Naive thymus-derived CD8-positive, alpha-beta T cell (primary cell): ENCODE results near the gene RALGAPA2. TPM values are rescaled to one million over a fixed set of nuclear protein-coding genes. Genes with fewer than 3 reads are reported as not detected.

Source experiments
- ATAC-seq, 2 donors: fragments of 150-1000 bp; cut with Tn5 transposase in 1 of 2; sonication (Bioruptor Pico), chemical (Tn5 transposase) in 1 of 2; 1 replicate in 1 of 2; 2 replicates in 1 of 2; pipeline ENCODE4 v1.10.0; 2021; ENCODE audit warnings: mild to moderate bottlenecking in 2 of 2, moderate library complexity in 2 of 2
- POLR2A ChIA-PET: fragments of 350-600 bp; sonication (Branson Sonifier 250); formaldehyde crosslinking; loops from one replicate; lab custom pipeline; 2021; ENCODE audit warnings: antibody characterized with exemption; lab: Charles Lee
- DNase-seq, 10 donors: peaks; one replicate each; pipeline versions ENCODE4 v3.0.0 to v3.0.0-alpha.2; 2020 to 2022
- H3K27ac Mint-ChIP-seq, 10 donors: one replicate each; pipeline ENCODE4 v1.8.0; 2020 to 2022; ENCODE audit warnings: mild to moderate bottlenecking in 10 of 10, mixed read lengths in 10 of 10, moderate library complexity in 4 of 10, inconsistent platforms in 1 of 10
- H3K27me3 Mint-ChIP-seq, 5 donors: one replicate each; pipeline ENCODE4 v1.8.0; 2021 to 2022; ENCODE audit warnings: mixed read lengths in 5 of 5
- H3K36me3 Mint-ChIP-seq, 3 donors: one replicate each; pipeline ENCODE4 v1.8.0; 2020 to 2022; ENCODE audit warnings: mixed read lengths in 3 of 3, mild to moderate bottlenecking in 2 of 3, inconsistent platforms in 1 of 3
- H3K4me1 Mint-ChIP-seq, 4 donors: one replicate each; pipeline ENCODE4 v1.8.0; 2021 to 2022; ENCODE audit warnings: mixed read lengths in 4 of 4
- H3K4me3 Mint-ChIP-seq, 10 donors: one replicate each; pipeline ENCODE4 v1.8.0; 2020 to 2022; ENCODE audit warnings: mild to moderate bottlenecking in 10 of 10, mixed read lengths in 10 of 10, moderate library complexity in 6 of 10, inconsistent platforms in 1 of 10
- H3K9me3 Mint-ChIP-seq, 9 donors: one replicate each; pipeline ENCODE4 v1.8.0; 2020 to 2022; ENCODE audit warnings: mixed read lengths in 9 of 9, mild to moderate bottlenecking in 3 of 9, inconsistent platforms in 1 of 9, moderate library complexity in 1 of 9
- polyA plus RNA-seq, 3 donors: library from polyadenylated mRNA; unstranded; fragments of 300-500 nt; fragmentation: Illumina TruSeq; gene quantifications; one replicate each; pipeline ENCODE4 v1.2.3, GENCODE V29; 2021
- total RNA-seq, 8 experiments: library from RNA in 2 of 8; stranded (reverse) in 2 of 8; gene quantifications; one replicate each; pipeline ENCODE4 v1.2.3 and lab custom pipeline; 2021 to 2026

The RALGAPA2 gene
- total and polyA plus RNA-seq, 5 experiments from 2014 or later: 4.5 to 32.0 (median 6.8) TPM

DNA sequence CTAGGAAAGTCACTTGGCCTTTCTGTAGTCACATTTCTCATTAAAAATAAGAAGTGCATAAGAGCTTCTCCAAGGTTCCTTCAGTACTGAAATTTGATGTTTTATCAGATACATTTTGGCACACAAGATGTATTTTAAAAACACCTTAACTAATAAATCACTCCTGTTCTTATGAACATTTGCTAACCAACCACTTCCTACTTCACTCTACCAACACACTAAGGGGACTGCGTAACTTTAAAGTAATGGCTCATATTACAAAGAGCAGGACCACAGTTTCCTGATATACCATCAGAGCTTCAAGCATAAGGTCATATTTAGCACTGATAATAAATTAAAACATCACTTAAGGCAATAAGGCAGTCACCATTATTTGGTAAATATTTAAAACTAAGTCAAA is 104.4 kb downstream of the RALGAPA2 start:
- ATAC-seq: no peak
- H3K4me1 Mint-ChIP-seq: peaks cover 2 to 13% (median 6%) of the 10 kb centered on the region in 4 donors
- H3K4me3 Mint-ChIP-seq: no peak overlapping the region
- no peaks in the 10 kb centered on the region for H3K27me3 Mint-ChIP-seq
- H3K9me3 Mint-ChIP-seq: no peaks in the 10 kb centered on the region
- H3K27ac Mint-ChIP-seq: no peak overlapping the region
- peaks cover 0 to 82% (median 17%) of the 10 kb centered on the region in 3 donors for H3K36me3 Mint-ChIP-seq
- no peak for DNase-seq
- POLR2A ChIA-PET: no interaction called here

DNA sequence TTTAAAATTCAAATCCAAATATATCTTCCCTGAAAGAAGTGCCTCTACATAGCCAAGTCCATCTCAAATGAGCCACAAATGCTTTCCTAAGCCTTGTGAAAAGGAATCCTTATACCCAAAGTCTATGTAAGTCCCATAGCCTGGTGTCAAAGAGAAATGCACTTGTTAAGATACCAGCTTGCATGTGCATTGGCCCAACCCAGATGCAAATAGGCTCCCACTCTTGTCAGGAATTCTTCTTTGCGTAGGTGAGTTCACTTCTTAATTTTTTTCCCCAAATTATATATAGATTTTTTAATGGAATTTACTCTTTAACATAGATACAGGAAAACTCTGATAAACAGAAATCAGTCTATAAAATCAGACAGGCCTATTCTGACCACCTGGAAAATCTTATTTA is 105.6 kb downstream of the RALGAPA2 start:
- ATAC-seq (no peak), DNase-seq (no peak)
- Mint-ChIP-seq H3K27me3 (no peaks in the 10 kb centered on the region), H3K4me3 (no peak overlapping the region), H3K36me3 (peaks cover 0 to 81% (median 19%) of the 10 kb centered on the region in 3 donors), H3K27ac (no peak overlapping the region), H3K9me3 (no peaks in the 10 kb centered on the region), H3K4me1 (peaks cover 4 to 15% (median 6%) of the 10 kb centered on the region in 4 donors)
- POLR2A ChIA-PET: no interaction called here

DNA sequence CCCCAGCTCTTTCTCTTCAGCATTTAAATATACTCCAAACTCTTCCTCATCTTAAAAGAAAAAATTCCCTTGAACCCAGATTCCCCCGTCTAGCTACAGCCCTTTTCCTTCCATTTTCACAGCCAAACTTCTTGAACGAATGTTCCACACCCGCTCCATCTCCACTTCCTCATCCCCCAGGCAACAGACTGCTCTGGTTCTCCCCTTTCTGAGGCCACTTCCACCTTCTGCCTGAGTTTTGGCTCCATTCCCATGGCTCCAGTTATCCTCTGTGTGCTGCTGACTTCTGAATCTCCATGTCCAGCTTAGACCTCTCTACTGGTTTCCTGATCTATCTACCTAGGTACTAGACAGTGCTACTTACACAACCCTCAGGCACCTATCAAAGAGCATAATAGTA is 106.4 kb downstream of the RALGAPA2 start:
- no peaks in the 10 kb centered on the region for H3K9me3 Mint-ChIP-seq
- POLR2A ChIA-PET: no interaction called here
- DNase-seq: no peak
- H3K4me3 Mint-ChIP-seq: no peak overlapping the region
- H3K36me3 Mint-ChIP-seq: peaks cover 0 to 82% (median 23%) of the 10 kb centered on the region in 3 donors
- peaks cover 0 to 15% (median 6%) of the 10 kb centered on the region in 4 donors for H3K4me1 Mint-ChIP-seq
- H3K27me3 Mint-ChIP-seq: no peaks in the 10 kb centered on the region
- ATAC-seq: no peak
- peak overlapping the region in 4 of 10 donors; percentile 4 to 32 (median 8) for H3K27ac Mint-ChIP-seq

DNA sequence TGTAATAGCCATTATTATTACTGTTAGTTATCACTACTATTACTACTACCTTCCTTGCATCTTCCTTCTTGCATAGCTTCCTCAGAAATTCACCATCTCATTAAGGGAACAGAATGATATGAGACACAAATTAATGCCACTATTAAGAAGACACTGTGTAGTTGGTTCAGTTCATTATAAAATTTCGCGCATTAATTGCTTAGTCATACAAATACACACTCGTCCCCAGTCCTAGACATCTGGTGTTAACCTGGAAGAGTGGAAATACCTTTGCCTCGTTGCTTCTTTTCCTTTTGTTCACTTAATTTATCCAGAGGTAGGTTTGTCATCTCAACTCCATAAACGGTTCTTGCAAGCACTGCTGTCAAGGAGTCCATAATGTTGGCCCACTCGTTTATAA is 107.5 kb downstream of the RALGAPA2 start:
- no peak for ATAC-seq
- H3K9me3 Mint-ChIP-seq: no peaks in the 10 kb centered on the region
- H3K27me3 Mint-ChIP-seq: no peaks in the 10 kb centered on the region
- no peak overlapping the region for H3K27ac Mint-ChIP-seq
- H3K4me3 Mint-ChIP-seq: no peak overlapping the region
- no peak for DNase-seq
- POLR2A ChIA-PET: no interaction called here
- H3K4me1 Mint-ChIP-seq: peaks cover 0 to 15% (median 3%) of the 10 kb centered on the region in 4 donors
- H3K36me3 Mint-ChIP-seq: peaks cover 0 to 83% (median 23%) of the 10 kb centered on the region in 3 donors

DNA sequence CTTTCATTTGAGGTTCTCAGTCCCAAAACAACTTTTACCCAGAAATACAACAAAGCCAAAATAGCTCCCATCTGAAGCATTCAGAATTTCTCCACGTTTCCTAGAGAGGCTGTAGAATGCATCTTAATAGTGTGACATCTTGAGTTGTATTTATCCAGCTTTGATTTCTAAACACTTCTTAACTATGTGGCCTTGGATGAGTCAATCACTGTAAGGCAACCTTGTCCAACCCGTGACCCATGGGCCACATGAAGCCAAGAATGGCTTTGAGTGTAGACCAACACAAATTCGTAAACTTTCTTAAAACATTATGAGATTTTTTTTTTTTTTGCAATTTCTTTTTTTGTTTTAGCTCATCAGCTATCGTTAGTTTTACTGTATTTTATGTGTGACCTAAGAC is 108.1 kb downstream of the RALGAPA2 start:
- DNase-seq (no peak), ATAC-seq (no peak)
- Mint-ChIP-seq H3K27me3 (no peaks in the 10 kb centered on the region), H3K36me3 (peaks cover 0 to 84% (median 20%) of the 10 kb centered on the region in 3 donors), H3K27ac (peak overlapping the region in 2 of 10 donors; percentile 1 to 15), H3K9me3 (no peaks in the 10 kb centered on the region), H3K4me3 (no peak overlapping the region), H3K4me1 (peaks cover 0 to 15% (median 3%) of the 10 kb centered on the region in 4 donors)
- POLR2A ChIA-PET: no interaction called here

DNA sequence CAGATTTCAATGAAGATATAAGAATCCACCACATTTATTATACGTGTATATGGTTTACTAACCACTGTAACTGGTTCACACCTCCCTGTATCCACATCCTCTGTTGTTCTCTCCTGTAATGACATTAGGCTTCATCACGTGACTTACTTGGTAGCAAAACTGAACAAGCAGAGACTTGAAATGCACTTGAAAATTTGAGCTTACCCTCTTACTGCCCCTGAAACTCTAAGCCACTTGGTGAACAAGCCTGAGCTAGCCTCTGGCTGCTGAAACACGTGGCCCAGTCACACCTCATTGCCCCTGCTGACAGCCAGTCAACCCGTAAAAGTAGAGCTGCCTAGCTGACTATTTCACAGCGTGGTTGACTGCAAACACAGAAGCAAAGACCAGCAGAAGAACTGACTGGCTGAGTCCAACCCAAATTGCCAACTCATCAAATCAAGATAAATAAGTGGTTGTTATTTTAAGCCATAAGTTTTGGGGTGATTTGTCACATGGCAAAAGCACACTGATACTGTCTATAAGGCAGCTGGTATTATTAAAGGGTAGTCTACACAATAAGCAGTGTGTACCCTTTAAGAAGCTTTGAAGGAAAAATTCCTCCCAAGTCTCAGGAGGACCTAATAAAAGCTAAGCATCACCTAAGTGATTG is 109.0 kb downstream of the RALGAPA2 start:
- H3K4me3 Mint-ChIP-seq: no peak overlapping the region
- DNase-seq: peak in 2 of 10 donors; percentile 1 to 35
- H3K9me3 Mint-ChIP-seq: no peaks in the 10 kb centered on the region
- POLR2A ChIA-PET: no interaction called here
- peak overlapping the region in 2 of 10 donors; percentile 1 to 28 for H3K27ac Mint-ChIP-seq
- no peaks in the 10 kb centered on the region for H3K27me3 Mint-ChIP-seq
- peaks cover 2 to 82% (median 21%) of the 10 kb centered on the region in 3 donors for H3K36me3 Mint-ChIP-seq
- no peak for ATAC-seq
- peaks cover 0 to 15% (median 3%) of the 10 kb centered on the region in 4 donors for H3K4me1 Mint-ChIP-seq

DNA sequence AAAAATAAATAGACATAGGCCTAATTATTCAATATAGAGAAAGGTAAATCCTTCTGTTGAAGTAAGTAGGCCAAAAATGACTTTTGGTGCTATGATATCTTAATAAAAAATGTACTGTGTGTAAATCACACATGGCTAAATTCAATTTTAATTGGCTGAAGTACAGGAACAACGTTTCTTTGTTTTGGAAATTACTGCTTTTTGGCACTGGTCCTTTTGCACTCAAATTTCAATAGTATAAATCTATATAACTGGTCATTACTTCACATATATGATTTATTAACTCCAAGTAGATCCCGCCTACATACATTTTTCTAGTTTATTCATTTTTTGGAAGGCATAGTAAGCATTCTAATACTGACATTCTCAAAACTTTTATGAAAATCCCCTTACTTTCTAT is 114.5 kb downstream of the RALGAPA2 start:
- Mint-ChIP-seq H3K36me3 (peaks cover 6 to 65% (median 16%) of the 10 kb centered on the region in 3 donors), H3K4me1 (peaks cover 0 to 2% (median under 1%) of the 10 kb centered on the region in 4 donors), H3K9me3 (no peaks in the 10 kb centered on the region), H3K27ac (no peak overlapping the region), H3K4me3 (no peak overlapping the region), H3K27me3 (no peaks in the 10 kb centered on the region)
- POLR2A ChIA-PET: no interaction called here
- no peak for ATAC-seq
- no peak for DNase-seq

DNA sequence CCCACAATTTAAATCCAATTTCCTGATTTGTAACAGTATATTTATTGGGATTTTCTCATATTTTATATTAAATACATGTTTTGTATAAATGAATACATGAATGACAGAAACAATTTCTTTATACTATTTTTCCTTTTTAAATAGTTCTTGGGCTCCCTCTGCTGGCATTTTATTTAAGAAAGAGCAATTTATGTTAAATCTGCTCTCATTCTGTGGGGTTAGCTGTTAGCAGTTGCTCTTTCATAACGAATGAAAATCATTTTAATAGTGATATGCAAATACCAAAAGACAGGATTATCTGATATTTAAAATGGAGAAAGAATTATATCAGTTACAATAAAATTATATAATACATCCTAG is 118.3 kb downstream of the RALGAPA2 start:
- POLR2A ChIA-PET: no interaction called here
- Mint-ChIP-seq H3K27me3 (no peaks in the 10 kb centered on the region), H3K27ac (no peak overlapping the region), H3K4me3 (no peak overlapping the region), H3K9me3 (no peaks in the 10 kb centered on the region), H3K4me1 (peaks cover 0 to 1% (median 0%) of the 10 kb centered on the region in 4 donors), H3K36me3 (peaks cover 18 to 58% (median 19%) of the 10 kb centered on the region in 3 donors)
- peak in 3 of 10 donors; percentile 12 to 16 (median 16) for DNase-seq
- ATAC-seq: no peak

DNA sequence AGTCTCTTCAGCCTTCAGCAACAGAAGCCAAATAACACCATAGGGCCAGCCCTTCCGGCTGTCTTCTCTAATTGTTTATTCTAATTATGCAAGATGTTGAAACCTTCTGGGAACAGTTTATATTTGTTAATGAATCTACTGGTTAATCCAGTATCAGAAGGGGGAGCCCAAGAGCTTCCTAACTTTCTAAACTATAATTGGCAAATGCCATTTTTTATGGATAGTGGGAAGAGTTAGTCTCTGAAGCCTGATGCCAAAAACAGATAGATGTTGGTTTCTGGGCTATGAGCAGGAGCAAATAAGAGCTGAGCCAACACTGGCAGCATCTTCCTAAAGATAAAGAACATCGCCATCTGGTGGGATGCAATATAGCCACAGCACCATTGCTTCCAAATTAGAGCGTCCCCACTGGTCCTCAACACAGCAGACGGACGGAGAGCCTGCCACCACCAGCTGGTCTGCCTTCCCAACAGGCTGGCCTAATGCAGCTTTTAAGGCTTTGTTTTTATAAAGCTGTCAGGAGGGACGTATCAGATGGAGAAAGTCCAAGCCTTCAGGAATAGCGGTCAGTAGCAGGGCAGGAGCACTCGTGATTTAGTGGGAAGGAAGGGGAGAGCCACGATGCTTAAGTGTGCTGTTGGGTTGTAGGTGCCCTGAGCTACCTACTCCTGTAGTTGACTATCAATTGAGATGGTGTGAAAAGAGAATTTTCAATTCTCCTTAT is 118.8 kb downstream of the RALGAPA2 start:
- ATAC-seq (no peak), DNase-seq (no peak)
- POLR2A ChIA-PET: no interaction called here
- Mint-ChIP-seq H3K4me1 (peaks cover 0 to 1% (median 0%) of the 10 kb centered on the region in 4 donors), H3K9me3 (no peaks in the 10 kb centered on the region), H3K27ac (no peak overlapping the region), H3K27me3 (no peaks in the 10 kb centered on the region), H3K36me3 (peaks cover 19 to 60% (median 21%) of the 10 kb centered on the region in 3 donors), H3K4me3 (no peak overlapping the region)

DNA sequence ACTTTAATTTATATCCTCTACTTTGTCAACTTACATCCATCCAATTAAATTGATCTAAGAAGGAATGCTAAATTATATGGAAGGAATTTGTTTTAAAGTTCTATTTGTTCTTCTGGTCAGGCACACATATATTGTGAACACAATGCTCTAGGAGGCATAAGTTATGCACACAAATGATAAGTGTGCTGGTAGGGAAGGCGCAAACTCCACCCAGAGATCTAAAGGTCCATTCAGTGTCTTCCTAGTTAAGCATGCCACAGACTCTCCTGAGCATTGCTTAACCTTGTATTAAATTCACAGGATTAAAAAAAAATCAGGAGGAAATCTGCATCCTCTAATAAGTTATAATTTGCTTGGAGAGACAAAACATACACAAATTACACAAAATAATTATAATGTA is 127.3 kb downstream of the RALGAPA2 start:
- ATAC-seq (no peak), DNase-seq (no peak)
- H3K27me3 Mint-ChIP-seq: no peaks in the 10 kb centered on the region
- H3K9me3 Mint-ChIP-seq: no peaks in the 10 kb centered on the region
- peaks cover 18 to 87% (median 57%) of the 10 kb centered on the region in 3 donors for H3K36me3 Mint-ChIP-seq
- H3K4me3 Mint-ChIP-seq: no peak overlapping the region
- POLR2A ChIA-PET: no interaction called here
- H3K4me1 Mint-ChIP-seq: peaks cover 0 to 5% (median 0%) of the 10 kb centered on the region in 4 donors
- no peak overlapping the region for H3K27ac Mint-ChIP-seq

DNA sequence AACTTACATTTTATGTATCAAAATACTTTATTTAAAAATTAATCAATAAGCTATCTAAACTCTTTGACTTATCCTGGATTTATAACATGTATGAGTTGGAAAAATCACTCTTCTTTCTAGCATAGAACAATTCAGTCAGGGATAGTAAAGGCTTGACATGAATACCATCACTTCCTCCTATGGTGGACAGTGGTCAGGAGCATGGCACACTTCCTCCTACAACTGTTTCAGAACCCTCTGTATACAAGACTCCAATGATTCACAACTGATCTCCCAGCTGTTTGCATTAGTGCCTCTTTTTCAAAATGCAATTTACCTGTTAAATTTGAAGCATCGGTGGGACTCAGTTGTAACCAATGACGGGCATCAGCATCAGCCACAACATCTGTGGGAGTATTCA is 129.7 kb downstream of the RALGAPA2 start:
- DNase-seq (no peak), ATAC-seq (no peak)
- POLR2A ChIA-PET: no interaction called here
- Mint-ChIP-seq H3K27me3 (no peaks in the 10 kb centered on the region), H3K9me3 (no peaks in the 10 kb centered on the region), H3K4me3 (no peak overlapping the region), H3K27ac (peak overlapping the region in 1 of 10 donors; percentile 24), H3K4me1 (peaks cover 0 to 5% (median 0%) of the 10 kb centered on the region in 4 donors), H3K36me3 (peaks cover 12 to 85% (median 51%) of the 10 kb centered on the region in 3 donors)

DNA sequence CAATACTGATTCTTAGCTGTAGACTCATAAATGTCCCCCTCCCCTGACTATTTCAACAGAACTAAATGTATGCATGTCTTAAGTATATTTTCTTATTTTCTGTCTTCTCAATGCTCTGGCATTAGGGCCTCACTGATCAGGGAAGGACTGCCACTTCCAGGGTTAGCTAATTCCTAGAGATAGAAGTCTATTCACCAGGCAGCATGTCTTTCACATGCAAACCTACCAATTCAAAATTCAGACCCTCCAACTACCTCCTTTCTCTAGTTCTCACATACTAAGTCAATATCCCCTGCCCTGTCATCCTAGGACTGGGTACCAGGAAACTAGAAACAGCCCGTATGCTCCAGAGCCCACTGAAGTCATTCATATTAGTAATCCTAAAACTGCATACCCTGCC is 132.3 kb downstream of the RALGAPA2 start:
- DNase-seq (no peak), ATAC-seq (no peak)
- peak overlapping the region in 1 of 10 donors; percentile 6 for H3K27ac Mint-ChIP-seq
- no peaks in the 10 kb centered on the region for H3K9me3 Mint-ChIP-seq
- H3K4me1 Mint-ChIP-seq: peaks cover 0 to 3% (median 0%) of the 10 kb centered on the region in 4 donors
- no peaks in the 10 kb centered on the region for H3K27me3 Mint-ChIP-seq
- H3K36me3 Mint-ChIP-seq: peaks cover 10 to 78% (median 42%) of the 10 kb centered on the region in 3 donors
- POLR2A ChIA-PET: no interaction called here
- H3K4me3 Mint-ChIP-seq: no peak overlapping the region

DNA sequence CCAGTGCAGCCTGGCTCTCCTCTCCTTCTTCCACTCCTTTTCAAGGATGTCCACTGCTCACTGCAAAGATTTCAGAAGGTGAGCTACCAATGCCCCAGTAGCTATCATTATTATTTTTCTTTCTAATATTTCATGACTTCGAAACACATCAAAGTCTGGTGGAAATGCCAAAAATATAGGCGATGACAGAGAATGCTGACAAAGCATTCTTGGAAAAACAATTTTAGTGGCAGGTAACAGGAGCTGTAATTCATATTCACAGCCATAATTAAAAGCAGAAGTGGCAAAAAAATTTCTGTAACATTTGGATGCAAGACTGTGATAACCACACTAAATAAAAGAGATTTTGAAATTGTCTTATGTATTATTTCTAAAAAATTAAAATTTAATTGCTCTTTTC is 133.6 kb downstream of the RALGAPA2 start:
- ATAC-seq (no peak), DNase-seq (no peak)
- no peaks in the 10 kb centered on the region for H3K9me3 Mint-ChIP-seq
- POLR2A ChIA-PET: no interaction called here
- H3K36me3 Mint-ChIP-seq: peaks cover 11 to 76% (median 39%) of the 10 kb centered on the region in 3 donors
- no peak overlapping the region for H3K27ac Mint-ChIP-seq
- no peak overlapping the region for H3K4me3 Mint-ChIP-seq
- H3K4me1 Mint-ChIP-seq: peaks cover 0 to 6% (median 0%) of the 10 kb centered on the region in 4 donors
- no peaks in the 10 kb centered on the region for H3K27me3 Mint-ChIP-seq
